Measurements from ENCODE around the gene ZDHHC11B. TPM values are rescaled to one million over a fixed set of nuclear protein-coding genes. Genes with fewer than 3 reads are reported as not detected.

Gene ZDHHC11B
- polyA plus RNA-seq, 5 donors, result 24.9 to 42.4 (median 39.3) TPM

GRCh38 chr5:673831-674629 is 110.5 kb downstream of the ZDHHC11B start:
- no peak for DNase-seq

GRCh38 chr5:673161-673830 is 111.2 kb downstream of the ZDHHC11B start:
- no peak for DNase-seq

- DNase-seq, result peak; percentile 92 to 96
These were observed 112.0 kb downstream of the ZDHHC11B start for GRCh38 chr5:672329-673160.

- DNase-seq, result peak; percentile 64 to 73
These were observed 112.8 kb downstream of the ZDHHC11B start for GRCh38 chr5:671459-672328.

GRCh38 chr5:670396-671270 is 113.9 kb downstream of the ZDHHC11B start:
- DNase-seq, result no peak

GRCh38 chr5:669842-670395 is 114.6 kb downstream of the ZDHHC11B start:
- no peak for DNase-seq

- DNase-seq, result no peak
These were observed 115.3 kb downstream of the ZDHHC11B start for GRCh38 chr5:669111-669841.

- no peak for DNase-seq
These were observed 116.1 kb downstream of the ZDHHC11B start for GRCh38 chr5:668283-668995.

- no peak for DNase-seq
These were observed 117.6 kb downstream of the ZDHHC11B start for GRCh38 chr5:666816-667498.

GRCh38 chr5:665956-666711 is 118.4 kb downstream of the ZDHHC11B start:
- no peak for DNase-seq

GRCh38 chr5:665541-665955 is 119.0 kb downstream of the ZDHHC11B start:
- DNase-seq, result no peak

GRCh38 chr5:664994-665360 is 119.6 kb downstream of the ZDHHC11B start:
- DNase-seq, result no peak

GRCh38 chr5:664343-664993 is 120.1 kb downstream of the ZDHHC11B start:
- no peak for DNase-seq

GRCh38 chr5:663436-664342 is 120.8 kb downstream of the ZDHHC11B start:
- DNase-seq, result no peak

GRCh38 chr5:662751-663435 is 121.6 kb downstream of the ZDHHC11B start:
- no peak for DNase-seq
